NCI-H345 (cell line): ENCODE results near the gene TRIP10.

ENCODE experiments used
- DNase-seq: peaks from one replicate; lab custom pipeline; 2025; lab: John Stamatoyannopoulos, UW

The TRIP10 gene

DNA sequence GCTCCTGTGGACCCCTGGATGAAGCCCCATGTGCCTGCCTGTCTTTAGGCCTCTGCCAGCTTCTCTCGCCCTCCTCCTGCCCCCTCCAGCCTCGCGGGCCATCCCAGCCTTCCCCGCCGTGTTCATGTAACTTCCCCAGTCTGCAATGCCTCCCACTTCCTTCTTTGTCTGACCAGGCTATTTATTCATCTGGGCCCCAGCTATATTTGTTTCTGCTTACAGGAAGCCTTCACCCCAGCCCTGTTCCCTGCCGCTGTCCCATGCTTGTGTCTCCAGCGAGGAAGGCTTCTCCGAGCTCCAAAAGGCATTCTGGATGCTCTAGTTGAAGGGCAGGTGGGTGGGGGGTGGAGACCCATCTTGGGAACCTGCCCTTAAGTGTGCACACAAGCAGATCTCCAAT is 11.1 kb upstream of the TRIP10 start:
- DNase-seq: no peak

DNA sequence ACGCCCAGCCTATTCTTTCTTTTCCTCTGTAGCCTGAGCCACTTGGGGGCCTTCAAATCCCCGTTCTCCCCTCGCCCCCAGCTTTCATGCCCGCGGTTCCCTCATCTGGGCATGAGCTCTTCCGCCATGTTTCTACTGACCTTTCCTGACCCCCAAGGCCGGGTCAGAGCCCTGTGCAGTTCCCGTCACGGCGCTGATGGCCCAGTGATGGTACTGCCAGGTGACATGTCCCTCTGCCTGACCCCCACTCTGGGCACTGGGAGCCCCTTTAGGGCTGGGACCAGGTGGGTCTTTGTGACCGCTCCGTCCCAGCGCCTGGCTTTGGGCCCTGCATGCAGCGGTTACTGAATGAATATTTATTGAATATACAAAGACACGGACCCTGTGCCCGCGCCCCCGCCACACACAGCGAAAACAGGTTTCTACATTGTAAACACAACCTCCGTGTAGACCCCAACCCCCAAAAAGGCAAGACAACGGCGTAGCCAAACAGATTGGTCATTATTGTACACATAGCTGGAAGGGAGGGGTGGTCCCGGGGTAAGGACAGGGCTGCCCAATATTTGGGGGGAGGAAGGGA is 9.8 kb upstream of the TRIP10 start:
- DNase-seq: no peak

DNA sequence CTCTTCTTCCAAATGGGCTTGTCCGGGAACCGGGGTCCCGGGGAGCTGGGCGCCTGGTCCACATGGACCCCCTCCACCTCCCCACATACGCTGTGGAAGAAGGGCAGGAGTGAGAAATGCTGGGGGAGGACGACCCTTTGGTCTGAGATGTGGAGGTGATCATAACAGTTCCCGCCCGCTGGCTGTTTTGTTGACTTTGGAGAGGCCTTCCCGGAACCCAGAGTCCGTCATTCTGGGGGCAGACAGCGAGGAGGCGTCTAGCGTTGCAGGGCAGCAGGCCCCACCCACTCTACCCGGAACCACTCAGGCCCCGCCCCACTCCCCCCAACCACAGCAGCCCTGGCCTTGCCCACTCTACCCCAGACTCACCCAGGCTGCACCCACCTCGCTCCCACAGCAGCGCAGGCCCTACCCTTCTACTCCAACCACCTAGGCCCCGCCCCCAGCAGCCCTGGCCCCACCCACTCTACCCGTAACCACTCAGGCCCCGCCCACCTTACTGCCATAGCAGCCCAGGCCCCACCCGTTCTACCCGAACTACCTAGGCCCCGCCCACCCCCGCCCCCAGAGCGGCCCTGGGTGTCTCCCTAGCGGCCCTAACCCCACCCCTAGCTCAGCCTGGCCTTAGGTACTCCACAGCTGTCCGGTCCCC is 9.2 kb upstream of the TRIP10 start:
- DNase-seq: no peak

DNA sequence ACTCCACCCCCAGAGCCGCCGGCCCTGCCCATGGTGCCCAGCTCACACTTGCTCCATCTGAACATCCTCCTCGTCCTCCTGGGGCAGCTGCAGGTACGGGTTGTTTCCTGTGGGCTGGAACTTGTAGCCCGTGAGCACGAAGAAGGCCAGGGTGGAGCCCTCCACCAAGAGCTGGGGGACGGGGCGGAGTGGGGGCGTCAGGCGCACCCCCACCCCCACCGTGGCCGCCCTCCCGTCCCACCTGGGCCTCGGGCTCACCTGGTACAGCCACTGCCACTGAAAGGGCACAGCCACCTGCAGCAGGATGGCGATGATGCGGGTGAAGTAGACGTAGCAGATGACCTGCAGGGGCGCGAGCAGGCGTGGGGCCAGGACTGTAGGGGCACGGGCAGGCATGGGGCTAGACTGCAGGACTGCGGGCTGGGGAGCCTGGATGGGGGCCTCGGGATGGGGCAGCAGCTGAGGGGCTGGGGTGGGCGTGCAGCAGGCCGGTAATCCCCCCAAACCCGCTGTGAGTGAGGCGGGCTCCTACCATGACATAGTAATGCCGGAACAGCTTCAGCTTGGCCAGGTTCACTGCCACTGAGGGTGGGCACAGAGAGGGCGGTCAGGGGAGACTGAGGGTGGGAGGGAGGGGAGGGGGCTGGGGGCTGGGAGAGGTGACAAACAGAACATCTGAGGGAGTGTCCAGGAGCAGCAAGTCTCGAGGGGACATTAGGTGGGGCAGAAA is 8.4 kb upstream of the TRIP10 start:
- DNase-seq: no peak

DNA sequence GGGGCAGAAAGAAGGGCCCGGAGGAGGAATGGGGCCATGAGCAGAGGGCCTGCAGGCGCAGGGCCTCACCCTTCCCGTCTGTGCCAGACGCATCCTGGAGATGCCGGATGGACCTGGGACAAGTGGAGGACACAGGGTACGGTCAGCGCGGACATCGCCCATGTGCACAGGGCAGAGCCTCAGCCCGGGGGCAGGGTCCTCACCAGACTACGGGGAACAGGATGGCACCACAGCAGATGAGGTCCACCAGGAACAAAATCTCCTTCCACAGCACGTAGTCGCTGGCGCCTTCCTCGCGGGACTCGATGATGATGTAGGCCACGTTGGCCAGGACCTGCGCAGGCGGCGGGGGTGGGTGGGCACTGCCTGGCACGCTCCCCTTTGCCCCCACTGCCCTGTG is 7.7 kb upstream of the TRIP10 start:
- no peak for DNase-seq

DNA sequence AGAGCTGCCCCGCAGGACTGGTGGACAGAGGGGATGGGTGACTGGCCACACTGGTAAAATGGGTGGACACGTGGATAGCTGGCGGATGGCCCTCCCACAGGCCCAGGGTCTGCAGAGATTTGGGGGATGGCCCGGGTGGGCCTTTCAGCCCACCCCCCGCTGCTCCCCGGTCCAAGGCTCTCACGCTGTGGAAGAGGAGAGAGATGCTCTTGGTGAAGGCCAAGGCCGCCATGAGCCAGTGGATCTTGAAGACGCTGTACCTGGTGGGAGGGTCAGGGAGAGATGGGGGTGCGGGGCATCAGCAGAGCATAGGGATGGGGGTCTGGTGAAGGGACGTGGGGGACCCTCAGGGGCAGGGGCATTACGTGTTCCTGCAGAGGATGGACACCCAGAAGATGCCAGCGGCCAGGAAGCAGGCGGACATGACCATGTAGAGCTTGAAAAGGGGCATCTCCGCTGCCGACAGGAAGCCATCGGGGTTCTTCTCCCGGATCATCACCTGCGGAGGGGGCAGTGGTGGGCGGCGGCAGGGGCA is 6.6 kb upstream of the TRIP10 start:
- no peak for DNase-seq

DNA sequence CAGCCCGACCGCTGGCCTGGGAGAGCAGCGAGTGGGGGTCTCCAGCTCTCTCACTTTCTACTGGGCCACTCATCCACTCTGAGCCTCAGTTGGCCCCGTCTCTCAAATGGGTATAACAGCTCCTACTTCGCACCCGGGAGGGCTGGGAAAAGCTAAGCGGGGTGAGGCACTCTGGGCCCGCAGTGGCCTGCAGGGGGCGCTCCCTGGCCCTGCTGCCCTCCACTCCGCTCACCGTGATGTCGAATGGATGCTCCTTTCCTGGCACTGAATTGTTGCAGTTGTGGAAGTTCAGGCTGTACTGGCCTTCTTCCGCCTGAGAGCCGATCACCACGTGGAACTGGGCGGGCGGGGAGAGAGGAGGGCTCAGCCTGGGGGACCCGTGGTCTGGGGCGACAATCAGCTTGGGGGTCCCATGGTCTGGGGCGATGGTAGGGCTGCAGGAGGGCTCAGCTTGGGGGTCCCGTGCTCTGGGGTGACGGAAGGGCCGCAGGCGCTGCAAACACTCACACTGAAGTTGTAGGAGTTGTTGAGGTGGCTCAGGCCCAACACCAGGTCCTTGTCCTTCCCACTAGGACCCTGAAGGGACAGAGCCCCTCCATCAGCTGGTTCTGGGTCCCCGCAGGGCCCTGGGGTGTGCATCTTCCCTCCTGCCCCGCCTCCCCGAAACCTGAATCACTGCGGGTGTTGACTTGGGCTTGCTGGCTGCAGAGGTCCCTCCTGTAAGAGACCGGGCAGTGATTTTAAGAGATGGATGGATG is 6.0 kb upstream of the TRIP10 start:
- no peak for DNase-seq

DNA sequence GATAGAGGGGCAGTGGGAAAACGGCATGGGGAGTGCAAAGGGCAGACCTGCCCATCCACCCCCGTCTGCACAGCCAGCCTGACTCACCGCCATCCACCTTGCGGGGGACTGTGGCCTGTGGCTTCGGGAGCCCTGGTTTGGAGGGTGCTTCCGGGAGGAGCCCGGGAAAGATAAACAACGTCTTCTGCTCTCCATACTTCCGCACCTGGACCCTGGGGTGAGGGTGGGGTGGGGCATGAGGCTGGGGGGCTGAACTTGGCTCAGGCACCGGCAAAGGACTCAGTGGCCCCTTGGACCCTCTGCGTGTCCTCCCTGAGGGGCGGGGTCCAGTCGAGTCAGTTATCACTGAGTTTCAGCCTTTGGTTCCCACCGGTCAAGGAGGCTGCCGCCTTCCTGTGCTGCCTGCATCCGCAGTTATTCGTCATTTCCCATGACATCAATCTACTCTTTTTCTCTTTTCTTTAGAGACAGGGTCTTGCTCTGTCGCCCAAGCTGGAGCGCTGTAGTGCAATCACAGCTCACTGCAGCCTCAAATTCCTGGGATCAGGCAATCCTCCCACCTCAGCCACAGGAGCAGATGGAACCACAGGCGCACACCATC is 5.3 kb upstream of the TRIP10 start:
- no peak for DNase-seq

DNA sequence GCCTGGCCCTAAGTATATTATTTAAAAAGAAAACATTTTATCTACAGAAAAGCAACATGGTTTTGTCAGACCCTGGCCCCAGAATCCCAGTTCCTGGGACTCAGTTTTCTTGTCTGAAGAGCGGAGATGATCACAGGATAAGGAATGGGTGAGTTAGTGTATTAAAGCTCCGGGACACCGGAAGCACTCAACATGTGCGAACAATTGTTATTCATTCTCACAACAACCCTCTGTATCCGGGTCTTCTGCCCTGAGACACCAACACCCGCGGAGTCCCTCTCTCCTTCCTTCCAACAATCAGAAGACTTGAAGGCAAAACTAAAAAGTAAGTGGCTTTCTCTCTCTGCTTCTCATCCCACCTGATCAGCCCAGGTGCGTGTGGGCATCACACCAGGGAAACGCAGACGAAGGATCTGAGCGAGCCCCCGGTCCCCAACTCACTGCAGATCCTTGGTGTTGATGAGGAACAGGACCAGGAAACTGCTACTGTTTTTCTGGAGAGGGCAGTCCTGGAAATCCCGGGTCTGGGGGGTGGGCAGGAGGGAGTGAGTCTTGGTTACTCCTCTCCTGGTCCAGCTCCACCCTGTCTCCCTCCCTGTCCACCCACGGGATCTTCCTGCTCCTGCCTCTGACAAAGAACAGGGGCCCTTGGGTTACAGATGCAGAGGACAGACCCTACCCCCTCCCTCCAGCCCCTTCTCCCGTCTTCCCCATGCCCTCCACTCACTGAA is 4.1 kb upstream of the TRIP10 start:
- DNase-seq: no peak

DNA sequence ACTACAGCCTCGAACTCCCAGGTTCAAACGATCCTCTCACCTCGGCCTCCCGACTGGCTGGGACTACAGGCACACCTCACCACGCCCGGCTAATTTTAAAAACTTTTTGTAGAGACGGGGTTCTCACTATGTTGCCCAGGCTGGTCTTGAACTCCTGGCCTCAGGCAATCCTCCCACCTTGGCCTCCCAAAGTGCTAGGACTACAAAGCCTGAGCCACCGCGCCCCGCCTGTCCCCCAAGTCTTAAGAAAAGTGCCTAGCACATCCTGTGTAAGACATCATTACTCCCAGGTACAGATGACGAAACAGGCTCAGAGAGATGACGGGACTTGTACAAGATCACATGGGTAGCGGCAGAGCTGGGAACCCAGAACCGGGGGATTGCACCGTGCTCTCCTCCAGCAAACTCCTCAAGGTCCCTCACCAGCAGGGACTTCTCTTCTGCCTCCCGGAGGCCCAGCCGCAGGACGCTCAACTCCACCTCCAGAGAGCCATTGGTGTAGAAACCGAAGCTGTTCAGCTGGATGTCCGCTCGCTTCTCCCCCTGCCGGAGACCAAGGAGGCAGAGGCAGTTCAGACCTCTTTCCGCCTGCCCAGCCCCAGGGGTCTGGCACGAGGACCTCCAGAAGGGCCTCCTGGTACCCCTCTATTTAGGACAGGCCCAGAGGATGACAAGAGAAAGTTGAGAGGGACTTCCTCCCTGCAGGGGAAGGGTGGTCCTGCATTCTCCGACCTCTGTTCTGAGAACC is 3.1 kb upstream of the TRIP10 start:
- DNase-seq: peak; percentile 59

DNA sequence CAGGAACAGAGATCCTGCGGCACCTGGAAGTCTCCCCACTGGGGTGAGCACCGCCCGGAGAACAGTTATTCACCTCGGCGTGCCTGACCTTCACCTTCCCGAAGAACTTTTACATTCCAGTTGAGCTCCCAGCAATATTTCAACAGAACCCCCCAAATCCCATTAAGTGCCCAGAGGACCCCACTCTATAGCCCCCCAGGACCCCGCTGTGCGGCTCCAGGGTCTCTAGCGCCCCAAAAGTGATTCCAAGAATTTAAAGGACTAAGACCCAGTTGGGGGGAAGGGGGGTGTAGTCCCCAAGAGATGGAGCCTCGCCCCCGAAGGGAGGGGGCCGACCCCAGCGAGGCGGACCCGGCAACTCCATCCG is 2.6 kb upstream of the TRIP10 start:
- no peak for DNase-seq

DNA sequence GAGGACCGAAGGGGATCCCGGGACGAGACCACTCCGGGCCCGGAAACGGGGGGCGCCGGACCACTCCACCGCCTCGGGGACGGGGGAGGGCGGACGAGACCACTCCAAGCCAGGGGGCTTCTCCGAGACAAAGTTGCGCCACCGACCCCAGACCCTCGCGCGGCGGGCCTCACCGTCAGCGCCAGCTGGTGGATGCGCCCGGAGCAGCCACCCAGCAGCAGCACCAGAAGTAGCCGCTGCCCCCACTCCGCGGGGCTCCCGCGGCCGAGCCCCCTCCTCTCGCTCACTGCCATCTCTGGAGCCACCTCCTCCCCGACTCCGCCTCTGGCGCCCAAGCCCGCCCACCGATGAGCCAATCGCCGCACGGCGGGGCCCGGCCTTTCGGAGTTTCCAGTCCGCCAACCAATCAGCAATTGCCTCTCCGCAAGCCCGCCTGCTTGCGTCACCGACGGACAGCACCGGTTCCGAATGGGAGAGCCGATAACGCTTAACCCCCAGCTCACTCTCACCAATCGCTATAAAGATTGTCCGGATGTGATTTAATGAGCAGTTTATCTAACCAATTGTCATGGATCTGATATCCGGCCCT is 2.1 kb upstream of the TRIP10 start, which contains the start of gene GPR108:
GPR108 (minus strand) TSS at position 297 of the 589 bp plus-strand sequence; CDS start at position 293, 4 bp downstream.
- peak; percentile 100 for DNase-seq

DNA sequence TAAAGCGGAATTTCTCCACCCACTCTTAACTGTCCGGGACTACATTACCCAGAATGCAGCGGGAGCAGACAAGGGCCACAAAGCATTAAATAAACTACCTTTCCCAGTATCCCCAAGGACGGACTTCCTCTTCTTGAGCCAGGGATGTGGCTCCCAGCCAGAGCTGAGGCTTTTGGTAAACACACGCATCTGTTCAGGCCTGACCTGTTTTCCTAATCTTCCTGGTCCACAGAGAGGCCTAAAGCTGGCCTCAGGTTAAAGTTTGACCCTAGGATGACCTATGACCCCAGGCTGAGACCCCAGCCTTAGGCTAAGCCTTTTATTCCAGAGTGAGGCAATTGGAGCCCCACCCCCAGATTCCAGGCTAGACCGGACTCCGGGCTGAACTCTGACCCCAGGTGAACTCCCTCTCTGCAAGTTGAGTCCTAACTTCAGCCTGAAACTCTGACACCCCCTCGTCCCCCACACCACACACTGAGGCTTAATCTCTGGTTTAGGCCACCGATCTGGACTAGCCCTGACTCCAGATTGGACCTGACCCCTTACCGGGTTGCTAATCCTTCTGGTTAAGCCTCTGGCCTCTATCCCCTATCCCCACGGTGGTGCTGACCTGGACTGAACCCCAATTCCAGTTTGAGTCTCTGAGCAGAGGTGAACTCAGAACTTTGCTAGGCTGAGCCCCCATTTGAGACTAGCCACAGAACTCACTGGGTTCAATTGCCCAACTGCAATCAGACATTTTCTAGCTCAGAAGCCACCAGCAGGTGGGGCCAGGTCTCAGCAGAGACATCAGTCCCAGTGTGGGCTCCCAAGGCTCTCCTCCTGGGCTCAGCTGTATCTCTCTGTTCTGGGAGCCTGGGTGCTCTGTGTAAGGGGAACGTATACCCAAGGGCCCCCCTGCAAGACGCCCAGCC is 1.4 kb upstream of the TRIP10 start:
- peak; percentile 81 for DNase-seq

DNA sequence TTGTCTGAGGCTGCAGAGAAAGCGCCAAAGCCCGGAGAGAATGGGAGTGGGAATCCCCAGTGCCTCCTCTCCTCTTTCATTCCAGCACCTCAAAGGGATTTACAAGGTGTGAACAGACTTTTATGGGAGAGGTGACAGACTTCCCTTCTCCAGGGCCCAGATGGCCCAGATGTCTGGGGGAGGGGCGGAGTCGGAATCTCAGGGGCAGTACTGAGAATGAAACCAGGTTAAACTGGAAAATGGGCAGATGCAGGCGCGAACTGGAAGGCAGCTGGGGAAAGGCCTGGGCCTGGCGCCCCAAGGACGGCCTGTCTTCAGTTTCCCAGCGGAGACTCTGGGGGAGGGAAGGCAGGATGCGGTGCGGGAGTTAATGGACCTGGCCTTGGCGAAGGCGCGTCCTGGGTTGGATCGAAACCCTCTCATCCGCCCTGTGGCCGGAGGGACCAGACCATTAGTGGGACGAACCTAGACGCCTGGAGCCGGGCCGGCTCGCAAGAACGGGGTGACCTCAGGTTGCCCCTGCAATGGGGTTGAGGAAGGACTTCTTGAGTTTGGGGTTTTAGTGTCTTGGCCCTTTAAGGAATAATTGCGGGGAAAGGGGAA is 592 bp upstream of the TRIP10 start:
- no peak for DNase-seq

DNA sequence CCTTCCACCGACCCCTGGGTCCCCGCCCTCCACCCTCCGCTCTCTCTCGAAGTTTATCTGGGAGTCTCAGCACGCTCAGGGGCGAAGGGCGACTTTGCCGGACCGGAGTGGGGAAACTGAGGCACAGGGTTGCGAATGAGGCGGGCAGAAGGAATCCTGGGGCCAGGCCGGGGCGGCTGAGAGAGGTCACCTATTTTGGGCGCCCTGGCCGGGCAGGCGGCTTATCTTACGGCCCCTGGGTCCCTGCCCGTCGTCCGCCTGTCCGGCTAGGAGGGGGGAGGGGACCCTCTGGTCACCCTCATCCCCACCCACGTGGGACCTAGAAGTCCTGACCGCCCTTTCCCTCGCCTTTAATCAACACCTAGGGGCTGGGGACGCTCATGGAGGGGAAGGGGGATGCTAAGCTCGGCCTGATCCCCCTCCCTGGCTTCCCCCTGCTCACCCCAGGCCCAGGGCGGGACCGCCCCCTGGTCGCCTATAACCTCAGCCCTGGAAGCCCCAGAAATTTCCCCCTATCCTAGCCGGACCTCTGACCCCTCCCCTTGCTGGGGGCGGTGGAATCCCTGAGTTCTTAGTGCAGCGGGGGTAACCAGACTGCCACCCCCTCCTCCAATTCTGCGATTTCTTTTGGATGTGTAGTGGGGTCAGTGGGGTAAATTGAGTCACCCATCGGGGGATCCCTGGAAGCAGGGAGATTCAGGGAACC is 556 bp downstream of the TRIP10 start:
- no peak for DNase-seq

DNA sequence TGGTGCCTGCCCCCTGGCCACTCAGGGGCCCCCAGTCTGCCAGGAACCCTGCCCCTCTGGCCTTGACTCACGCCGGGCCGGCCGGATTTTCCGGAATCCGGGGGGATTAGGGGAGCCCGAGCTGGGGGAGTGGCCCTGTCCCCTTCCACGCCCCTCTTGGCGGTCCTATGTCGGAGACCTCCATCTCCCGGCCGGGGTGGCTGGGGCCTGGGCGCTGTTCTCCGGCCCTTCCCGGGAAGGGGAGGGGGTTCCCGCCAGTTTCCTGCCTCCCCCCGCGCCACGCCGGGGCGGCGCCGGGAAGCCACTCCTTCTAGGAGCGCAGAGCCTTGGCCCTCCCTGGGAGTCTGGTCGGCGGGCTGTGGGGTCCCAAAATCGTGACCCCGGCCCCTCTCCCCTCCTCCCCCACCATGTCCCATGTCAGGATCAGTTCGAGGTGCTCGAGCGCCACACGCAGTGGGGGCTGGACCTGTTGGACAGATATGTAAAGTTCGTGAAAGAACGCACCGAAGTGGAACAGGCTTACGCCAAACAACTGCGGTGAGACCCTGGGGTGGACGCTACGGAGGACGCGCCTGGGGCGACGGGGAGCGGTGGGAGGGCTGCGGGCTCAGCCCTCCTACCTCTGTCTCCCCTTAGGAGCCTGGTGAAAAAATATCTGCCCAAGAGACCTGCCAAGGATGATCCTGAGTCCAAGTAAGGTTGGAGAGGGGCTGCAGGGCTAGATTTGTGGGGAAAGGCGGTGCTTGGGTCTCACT is 1.3 kb downstream of the TRIP10 start:
- peak; percentile 16 for DNase-seq

DNA sequence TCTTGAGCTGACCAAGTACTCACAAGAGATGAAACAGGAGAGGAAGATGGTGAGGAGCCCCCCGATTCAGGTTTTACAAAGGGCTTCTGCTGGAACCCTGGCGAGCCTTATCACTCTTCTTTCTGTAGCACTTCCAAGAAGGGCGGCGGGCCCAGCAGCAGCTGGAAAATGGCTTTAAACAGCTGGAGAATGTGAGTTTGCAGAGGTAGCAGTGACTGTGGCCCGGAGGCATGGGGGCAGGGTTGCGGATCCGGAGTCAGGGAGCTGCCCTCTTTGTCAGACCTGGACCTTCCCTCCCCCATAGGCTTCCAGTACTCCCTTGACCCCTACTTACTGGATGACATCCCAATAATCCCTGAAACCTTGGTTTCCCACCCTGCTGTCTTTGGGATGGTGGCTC is 3.6 kb downstream of the TRIP10 start:
- no peak for DNase-seq
